Amniotic epithelial cell (primary cell): ENCODE results near the gene CAPN5.

Experiments
- DNase-seq: peaks from one replicate; pipeline ENCODE4 v3.0.0-alpha.2; 2010; ENCODE audit warnings: low read depth

The CAPN5 gene

DNA sequence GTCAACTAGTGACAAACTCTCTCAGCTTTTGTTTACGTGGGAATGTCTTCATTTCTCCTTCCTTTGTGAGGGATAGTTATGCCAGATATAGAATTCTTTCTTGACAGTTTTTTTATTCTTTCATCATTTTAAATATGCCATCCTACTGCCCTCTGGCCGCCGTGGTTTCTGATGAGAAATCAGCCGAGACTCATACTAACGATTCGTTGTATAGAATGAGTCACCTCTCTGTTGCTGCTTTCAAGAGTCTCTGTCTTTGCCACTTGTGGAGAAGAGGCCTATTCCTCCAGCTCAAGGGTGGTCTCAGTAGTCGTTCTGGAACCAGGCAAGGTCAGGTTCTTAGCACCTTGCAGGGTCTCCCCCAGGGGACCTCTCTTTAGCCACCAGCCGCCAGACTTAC, 69.3 kb downstream of the CAPN5 start:
- peak; percentile 76 for DNase-seq

DNA sequence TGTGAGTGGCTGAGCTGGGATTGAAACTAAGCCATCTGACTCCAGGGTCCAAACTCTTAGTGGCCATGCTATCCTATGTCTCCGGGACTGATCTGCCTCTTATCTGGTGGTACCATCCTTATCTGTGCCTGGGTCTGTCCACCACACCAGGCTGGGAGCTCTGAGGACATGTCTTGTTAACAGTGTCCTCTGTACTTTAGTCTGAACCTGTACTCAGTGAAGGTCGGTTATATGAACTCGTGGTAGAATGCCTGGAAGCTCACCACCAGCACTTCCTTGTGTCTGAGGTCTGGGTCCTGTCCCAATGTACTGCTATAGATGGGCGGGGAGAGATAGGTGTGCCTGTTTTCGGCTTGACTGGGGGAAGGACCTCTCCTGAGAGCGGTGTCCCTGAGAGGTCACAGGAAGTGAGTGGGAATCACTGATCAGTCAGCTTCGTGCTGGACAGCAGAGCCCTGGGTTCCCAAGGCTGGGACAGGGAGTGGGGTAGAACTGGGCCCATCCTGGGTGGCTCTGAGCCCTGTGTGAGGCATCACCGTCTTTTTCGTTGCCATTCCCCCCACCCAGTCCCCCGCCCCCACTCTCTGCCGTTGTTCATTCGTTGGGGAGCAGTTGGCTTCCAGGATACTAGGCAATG, 70.1 kb downstream of the CAPN5 start:
- no peak for DNase-seq

- no peak for DNase-seq
These were observed 70.7 kb downstream of the CAPN5 start for GRCh38 chr11:77137421-77137820.

DNA sequence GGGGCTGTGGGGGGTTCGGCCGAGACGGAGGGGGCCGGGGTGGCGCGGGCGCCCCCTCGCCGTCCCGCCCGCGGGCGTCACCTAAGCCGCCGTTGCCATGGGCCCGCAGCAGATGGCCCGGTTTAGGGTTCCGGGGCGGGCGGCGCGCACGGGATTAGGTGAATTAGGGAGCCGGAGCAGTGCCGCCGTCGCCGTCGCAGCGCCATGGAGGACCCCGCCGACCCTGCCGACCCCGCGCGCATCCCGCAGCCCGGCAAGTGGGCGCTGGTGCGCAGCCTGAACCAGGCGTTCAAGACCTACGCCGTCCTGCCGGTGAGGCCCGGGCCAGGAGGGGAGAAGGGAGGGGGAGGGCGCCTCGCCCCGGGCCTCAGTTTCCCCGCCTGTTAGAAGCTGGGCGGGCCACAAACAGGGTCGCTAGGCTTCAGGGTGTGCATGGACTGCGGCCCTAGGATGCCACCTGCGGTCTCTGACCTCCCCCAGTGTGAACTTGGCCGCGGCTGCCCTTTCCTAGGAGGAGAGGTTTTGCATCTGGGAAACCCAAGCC, 71.4 kb downstream of the CAPN5 start:
- no peak for DNase-seq

- DNase-seq = no peak
These were observed 72.4 kb downstream of the CAPN5 start for GRCh38 chr11:77139201-77139600.

- peak; percentile 73 for DNase-seq
These were observed 73.6 kb downstream of the CAPN5 start for GRCh38 chr11:77140231-77140851.

GRCh38 chr11:77141034-77141433, 74.3 kb downstream of the CAPN5 start:
- peak; percentile 93 for DNase-seq

GRCh38 chr11:77141475-77141874, 74.7 kb downstream of the CAPN5 start:
- no peak for DNase-seq

DNA sequence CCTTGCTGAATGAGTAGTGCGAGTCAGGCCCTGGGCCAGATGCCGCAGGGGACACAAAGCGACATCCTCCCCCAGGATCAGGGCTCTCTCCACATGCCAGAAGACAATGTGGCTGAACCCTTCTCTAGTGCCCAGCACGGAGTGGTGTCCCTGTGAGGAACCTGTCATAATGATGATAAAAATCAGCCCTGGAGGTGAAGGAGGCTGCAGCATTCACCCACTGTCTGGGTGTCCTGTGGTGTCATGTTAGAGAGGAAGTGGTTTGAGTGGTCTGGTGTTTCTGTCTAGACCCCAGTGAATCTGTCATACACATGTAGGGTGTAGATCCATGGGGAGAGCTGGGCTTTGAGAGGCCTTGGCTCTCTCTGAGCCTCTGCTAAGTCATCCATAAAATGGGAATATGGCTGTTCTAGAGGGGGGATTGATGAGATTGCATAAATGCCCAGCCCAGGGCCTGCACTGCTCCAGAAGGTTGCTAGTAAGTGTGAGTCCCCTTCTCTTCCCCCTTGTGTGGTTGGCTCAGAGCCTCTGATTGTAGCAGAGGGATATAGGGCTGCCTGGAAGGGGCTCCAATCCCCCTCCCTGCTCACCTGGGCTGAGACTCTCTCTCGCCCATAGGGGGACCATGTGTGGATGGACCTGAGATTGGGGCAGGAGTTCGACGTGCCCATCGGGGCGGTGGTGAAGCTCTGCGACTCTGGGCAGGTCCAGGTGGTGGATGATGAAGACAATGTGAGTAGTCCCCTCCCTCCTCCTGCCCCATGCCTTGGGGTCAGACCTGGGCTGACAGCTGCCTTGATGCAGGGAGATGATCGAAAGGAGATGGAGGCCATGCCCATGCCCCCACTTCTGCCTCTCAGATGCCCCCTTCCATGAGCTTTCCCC, 75.6 kb downstream of the CAPN5 start:
- no peak for DNase-seq

GRCh38 chr11:77143405-77144020, 76.7 kb downstream of the CAPN5 start:
- no peak for DNase-seq

DNA sequence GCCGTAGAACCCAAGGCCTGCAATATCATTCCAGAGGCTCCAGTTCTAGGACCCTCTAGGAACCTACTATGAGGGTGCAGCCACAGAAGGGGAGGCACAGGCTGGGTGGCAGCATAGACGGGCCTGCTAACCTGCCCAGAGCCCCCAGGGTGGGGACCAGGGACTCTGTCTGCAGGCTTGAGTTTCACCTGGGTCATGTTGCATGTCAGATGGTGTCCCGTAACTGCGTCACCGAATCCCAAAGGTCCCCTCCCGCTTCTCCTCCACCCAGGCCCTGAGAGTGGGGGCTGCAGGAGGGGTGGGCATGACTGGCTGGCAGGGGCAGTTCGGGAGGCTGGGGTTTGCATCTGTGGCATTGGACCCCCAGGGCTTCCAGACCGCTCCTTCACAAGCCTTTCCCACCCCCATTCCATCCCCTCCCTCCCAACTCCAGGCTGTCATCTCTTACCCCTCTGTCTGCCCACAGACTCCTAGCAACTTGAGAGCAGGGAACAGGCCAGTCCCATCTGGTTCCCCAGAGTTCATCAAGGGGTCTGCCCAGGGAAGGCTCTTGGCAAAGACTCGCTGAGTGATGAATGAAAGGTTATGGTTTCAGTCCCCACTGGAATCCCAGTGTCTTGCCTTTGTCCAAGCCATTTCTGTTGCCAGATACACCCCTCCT, 77.6 kb downstream of the CAPN5 start:
- no peak for DNase-seq

GRCh38 chr11:77144857-77145428, 78.2 kb downstream of the CAPN5 start:
- no peak for DNase-seq

- DNase-seq = no peak
These were observed 79.7 kb downstream of the CAPN5 start for GRCh38 chr11:77146261-77147035.

- no peak for DNase-seq
These were observed 80.2 kb downstream of the CAPN5 start for GRCh38 chr11:77147036-77147315.

DNA sequence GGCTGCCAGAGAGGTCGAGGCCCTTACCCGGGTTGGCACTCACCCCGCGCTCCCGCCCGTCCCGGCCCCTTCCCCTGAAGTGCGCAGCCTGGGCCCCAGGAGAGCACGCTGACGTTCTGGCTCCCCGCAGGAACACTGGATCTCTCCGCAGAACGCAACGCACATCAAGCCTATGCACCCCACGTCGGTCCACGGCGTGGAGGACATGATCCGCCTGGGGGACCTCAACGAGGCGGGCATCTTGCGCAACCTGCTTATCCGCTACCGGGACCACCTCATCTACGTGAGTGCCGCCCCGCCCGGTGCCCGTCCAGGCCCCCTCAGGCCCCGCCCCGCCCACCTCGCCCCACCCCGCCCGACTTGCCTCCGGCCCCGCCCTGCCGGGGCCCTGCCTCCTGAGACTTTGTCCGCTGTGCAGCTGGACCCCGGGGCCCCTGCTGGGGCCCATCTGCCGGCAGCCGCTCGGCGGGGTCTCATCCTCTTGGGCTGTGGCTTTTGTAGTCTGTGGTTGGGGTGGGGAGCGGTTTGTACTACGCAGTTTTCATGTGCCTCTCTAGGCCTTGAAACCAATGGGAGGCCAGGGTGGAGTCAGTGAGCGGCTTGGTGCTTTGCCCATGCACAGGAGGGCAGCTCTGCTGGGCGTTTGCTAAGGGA, 81.0 kb downstream of the CAPN5 start:
- DNase-seq = peak; percentile 21

GRCh38 chr11:77148963-77149715, 82.4 kb downstream of the CAPN5 start:
- no peak for DNase-seq

GRCh38 chr11:77149716-77150392, 83.1 kb downstream of the CAPN5 start:
- no peak for DNase-seq

GRCh38 chr11:77150836-77151235, 84.1 kb downstream of the CAPN5 start:
- DNase-seq = no peak
